HL-60/S4 treated with retinoic acid at 250 ng/mL for 4 days and 3 days (cell line): ENCODE measurements around the gene FMN1.

Experiments used
- in situ Hi-C: fragments of 300-500 bp; cut with MboI; formaldehyde crosslinking; loops from 2 replicates; pipeline ENCODE4 v1.7.0; 2022; ENCODE audit warnings: low sequenced_read_pairs

FMN1 gene

GRCh38 chr15:32799936-32800535, 394.5 kb downstream of the FMN1 start:
- in situ Hi-C loops = no loop called here

DNA sequence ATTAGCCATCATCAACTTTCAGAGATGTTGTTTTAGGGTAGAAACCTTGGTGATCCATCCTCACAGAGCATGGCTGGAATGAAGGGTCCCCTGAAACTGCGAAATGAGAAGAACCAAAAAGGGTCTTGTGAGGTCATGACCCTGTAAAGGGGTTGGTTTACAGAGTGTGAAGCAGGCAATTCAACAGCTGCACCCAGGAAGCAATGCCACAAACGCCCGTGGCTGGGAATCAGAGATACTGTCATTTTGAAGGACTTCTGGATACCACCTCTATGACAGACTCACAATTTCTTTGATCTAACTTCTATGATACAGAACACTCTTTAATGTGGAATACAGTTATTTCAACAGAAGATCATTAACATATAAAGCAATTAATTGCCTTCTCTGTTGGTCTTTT, 397.7 kb downstream of the FMN1 start:
- in situ Hi-C loops = no loop called here

GRCh38 chr15:32794973-32795372, 399.5 kb downstream of the FMN1 start:
- in situ Hi-C loops = no loop called here

DNA sequence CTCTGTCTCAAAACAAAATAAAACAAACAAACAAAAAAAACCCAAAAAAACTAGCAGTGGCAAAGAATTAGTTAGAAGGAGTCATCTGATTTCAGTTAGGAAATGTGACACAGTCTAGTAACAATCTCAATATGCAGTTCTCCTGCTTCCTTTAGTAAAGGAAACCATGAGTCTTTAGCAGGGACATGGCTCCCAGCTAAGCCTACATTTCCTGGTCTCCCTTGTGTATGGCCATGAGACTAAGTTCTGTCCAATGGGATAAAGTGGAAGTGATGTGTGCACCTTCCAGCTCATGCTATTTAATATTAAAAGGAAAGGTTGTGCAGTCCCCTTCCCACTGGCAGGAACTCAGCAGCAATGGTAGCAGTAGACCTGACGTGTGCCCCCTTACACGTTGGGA, 402.1 kb downstream of the FMN1 start:
- in situ Hi-C loops = no loop called here

DNA sequence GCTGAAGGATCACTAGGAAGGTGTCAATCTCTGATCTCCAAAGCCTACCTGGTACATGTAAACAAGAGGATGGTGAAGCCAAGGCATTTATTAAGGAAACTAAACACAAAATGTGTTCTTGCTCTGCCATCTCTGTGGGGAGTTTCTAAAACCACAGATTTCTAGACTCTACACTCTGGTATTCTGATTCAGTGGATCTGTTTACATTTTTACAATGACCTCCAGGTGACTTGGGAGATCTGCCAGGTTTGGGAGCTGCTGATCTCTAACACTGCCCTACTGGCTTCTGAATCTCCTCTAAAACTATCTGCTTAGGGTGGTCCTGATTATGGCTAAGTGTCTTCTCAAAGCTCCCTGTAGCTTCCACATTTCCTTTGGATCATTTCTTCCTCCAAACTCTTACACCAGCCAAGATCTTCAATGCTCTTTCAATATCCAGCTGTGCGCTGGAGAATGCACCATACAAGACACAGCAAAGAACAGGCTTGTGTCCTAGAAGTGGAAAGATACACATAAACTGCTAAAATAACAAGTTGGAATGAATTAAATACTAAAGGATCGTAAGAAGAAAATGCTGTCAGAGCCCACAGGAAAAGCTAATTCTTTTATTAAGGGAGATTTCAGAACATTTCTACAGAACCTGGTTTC, 404.0 kb downstream of the FMN1 start:
- in situ Hi-C loops = no loop called here

- in situ Hi-C loops = no loop called here
Observed at GRCh38 chr15:32787949-32788348, 406.6 kb downstream of the FMN1 start.

GRCh38 chr15:32786906-32787305, 407.6 kb downstream of the FMN1 start:
- in situ Hi-C loops = no loop called here

DNA sequence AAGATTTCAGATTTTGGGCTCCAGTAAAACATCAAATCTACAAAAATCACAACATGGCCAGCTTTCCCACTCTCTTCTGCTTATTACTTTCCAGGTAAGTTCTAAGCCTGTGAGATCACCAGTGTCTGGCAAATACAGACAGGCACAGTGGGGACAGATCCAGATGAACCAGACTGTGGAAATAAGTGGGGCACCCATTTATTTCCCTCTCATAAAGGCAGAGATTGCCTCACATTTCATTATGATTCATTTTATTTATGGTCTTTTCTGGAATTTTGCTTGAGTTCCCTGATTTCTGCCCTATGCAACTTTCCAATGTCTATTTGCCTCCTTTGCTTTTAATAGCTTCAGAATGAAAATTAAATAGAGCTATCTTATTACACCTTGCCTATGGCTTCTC, 409.9 kb downstream of the FMN1 start:
- in situ Hi-C loops = no loop called here

GRCh38 chr15:32781781-32782180, 412.7 kb downstream of the FMN1 start:
- in situ Hi-C loops = no loop called here

- in situ Hi-C loops = no loop called here
Observed at GRCh38 chr15:32778391-32779176, 415.9 kb downstream of the FMN1 start.

DNA sequence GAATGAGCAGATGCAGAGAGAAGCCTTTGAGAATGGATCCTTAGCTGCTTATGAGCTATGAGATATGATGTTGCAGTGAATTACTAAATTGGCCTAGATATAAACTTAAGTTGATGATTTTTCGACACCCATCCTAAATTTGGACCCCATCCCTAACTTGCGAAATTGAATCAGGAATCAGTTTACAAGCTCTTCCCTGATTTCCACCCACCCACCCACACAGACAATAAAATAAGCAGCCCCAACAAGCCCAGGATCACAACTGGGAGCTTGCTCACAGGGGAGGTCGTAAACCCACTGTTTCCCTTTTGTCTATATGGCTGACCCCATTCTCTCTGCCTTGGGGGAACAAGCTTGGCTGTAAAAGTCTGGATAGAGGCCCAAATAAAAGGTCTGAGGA, 419.4 kb downstream of the FMN1 start:
- in situ Hi-C loops = no loop called here

GRCh38 chr15:32774022-32774421, 420.5 kb downstream of the FMN1 start:
- in situ Hi-C loops = no loop called here

GRCh38 chr15:32767236-32767635, 427.3 kb downstream of the FMN1 start:
- in situ Hi-C loops = no loop called here

GRCh38 chr15:32766101-32766500, 428.4 kb downstream of the FMN1 start:
- in situ Hi-C loops = no loop called here

- in situ Hi-C loops = no loop called here
Observed at GRCh38 chr15:32765236-32765635, 429.3 kb downstream of the FMN1 start.

GRCh38 chr15:32763295-32763694, 431.2 kb downstream of the FMN1 start:
- in situ Hi-C loops = no loop called here

- in situ Hi-C loops = no loop called here
Observed at GRCh38 chr15:32757426-32757825, 437.1 kb downstream of the FMN1 start.

GRCh38 chr15:32750979-32751378, 443.5 kb downstream of the FMN1 start:
- in situ Hi-C loops = no loop called here

DNA sequence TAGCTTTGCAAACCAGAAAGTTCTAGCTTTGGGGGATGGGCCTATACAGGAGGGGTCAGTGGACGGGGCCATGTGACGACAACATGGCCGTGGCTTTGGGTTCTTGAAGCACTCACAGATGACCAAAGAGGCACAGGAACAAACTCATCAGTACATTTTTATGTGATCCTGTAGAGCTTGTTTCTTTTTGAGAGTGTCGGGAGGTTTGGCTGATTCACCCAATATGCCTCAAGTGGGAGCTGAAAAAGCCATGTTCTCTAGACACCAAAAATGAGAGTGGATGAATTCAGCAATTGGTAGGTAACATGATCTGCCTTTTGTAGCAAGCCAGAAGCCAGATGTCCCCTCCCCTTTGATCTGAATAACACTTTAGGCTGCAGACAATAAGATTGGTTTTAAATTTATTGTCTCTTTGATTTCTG, 446.6 kb downstream of the FMN1 start:
- in situ Hi-C loops = no loop called here

DNA sequence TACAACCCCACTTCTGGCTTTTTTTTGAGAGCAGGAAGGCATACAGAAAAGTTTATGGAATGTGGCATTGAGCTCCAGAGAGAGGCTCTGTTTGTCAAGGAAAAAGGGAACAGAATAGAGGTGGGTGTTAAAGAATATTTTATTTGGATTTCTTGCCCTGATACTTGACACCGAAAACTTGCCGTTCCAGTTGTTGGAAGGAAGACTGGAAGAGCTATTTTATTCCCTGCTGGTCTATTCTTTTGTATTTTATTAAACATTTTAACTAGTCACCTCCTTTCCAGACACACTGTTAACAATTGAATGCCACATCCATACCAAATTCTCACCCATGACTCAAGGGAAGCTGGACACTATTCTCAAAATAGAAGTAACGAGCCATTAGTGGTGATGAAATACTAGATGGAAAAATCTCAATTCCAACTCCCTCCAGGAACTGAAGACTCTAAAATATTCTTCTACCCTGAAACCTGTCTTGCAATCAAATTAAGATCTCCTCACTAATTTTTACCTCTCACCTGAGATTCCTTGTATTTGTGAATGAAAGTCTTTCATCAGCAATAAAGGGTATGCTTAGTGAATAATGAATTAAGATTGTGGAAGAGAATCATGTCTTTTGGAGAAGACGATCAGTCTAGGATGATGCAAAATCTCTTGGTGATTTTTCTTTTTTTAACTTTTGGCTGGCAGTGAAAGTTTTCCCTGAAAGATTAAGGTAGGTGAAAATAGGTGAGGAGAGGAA, 448.2 kb downstream of the FMN1 start:
- in situ Hi-C loops = no loop called here

DNA sequence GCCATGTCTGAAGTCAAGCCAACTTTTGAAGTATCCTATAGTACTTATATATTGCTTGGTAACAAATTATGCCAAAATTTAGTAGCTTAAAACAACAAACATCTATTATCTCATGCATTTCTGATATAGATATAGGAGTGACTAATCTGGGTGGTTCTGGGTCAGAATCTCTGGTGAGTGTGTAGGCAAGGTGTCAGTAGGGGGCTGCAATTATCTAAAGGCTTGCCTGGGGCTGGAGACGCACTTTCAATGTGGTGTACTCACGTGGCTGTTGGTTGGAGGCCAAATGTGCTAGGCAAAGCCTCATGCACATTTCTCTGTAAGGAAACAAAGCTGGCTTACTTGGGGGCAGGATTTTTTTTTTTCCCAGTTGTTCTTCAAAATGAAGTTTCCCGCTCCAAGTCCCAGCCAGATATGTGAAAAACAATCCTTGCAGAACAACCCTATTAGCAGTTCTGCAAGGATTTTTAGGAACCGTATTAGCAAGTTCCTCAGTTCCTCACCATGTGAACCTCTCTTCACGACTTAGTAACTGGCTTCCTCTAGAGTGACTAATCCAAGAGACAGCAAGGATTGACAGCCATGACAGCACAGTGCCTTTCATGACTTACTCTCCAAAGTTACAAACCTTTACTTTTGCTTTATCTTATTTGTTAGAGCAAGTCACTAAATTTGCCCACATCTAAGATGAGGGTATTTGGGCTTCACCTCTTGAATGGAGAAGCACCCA, 450.9 kb downstream of the FMN1 start:
- in situ Hi-C loops = no loop called here
